Astrocyte (in vitro differentiated cells and primary cell): Measurements from ENCODE around the gene CAPZB. TPM values are rescaled to one million over a fixed set of nuclear protein-coding genes. Genes with fewer than 3 reads are reported as not detected.
A peak's percentile ranks its signal among the peaks of the same experiment; 100 is the strongest.

Source experiments
- DNase-seq: peaks from one replicate; pipeline ENCODE4 v3.0.0-alpha.2; 2010; ENCODE audit warnings: low read depth
- FAIRE-seq: peaks from 2 replicates; lab custom pipeline; 2011; peaks lifted over from hg19 to GRCh38; lab: Jason Lieb, UNC
- H2AFZ ChIP-seq: 2 replicates; pipeline ENCODE4 v1.6.0; 2012; ENCODE audit warnings: low read depth, low read length, inconsistent platforms
- H3K27ac ChIP-seq: 2 replicates; pipeline ENCODE4 v1.5.1; 2011; ENCODE audit warnings: low read depth, low read length, inconsistent platforms
- H3K27me3 ChIP-seq: 2 replicates; pipeline ENCODE4 v1.6.0; 2011; ENCODE audit warnings: low read length, inconsistent platforms; ENCODE audit not compliant: insufficient read depth
- H3K36me3 ChIP-seq: 2 replicates; pipeline ENCODE4 v1.5.1; 2011; ENCODE audit warnings: low read length, inconsistent platforms; ENCODE audit not compliant: insufficient read depth
- H3K4me1 ChIP-seq: 2 replicates; pipeline ENCODE4 v1.5.1; 2011; ENCODE audit warnings: low read length, inconsistent platforms; ENCODE audit not compliant: insufficient read depth
- H3K4me2 ChIP-seq: 2 replicates; pipeline ENCODE4 v1.6.0; 2012; ENCODE audit warnings: low read length, inconsistent platforms
- H3K4me3 ChIP-seq: 2 replicates; pipeline ENCODE4 v1.5.1; 2011; ENCODE audit warnings: low read depth, mild to moderate bottlenecking, low read length, inconsistent platforms; ENCODE audit not compliant: insufficient read depth
- H3K79me2 ChIP-seq: 2 replicates; pipeline ENCODE4 v1.6.0; 2012; ENCODE audit warnings: mild to moderate bottlenecking, low read length, inconsistent platforms; ENCODE audit not compliant: insufficient read depth
- H3K9ac ChIP-seq: 2 replicates; pipeline ENCODE4 v1.6.0; 2012; ENCODE audit warnings: mild to moderate bottlenecking, low read length, inconsistent platforms
- H3K9me3 ChIP-seq: 2 replicates; pipeline ENCODE4 v1.5.1; 2012; ENCODE audit warnings: low read depth, mild to moderate bottlenecking, low read length, inconsistent platforms; ENCODE audit not compliant: insufficient read depth
- H4K20me1 ChIP-seq: 2 replicates; pipeline ENCODE4 v1.6.0; 2012; ENCODE audit warnings: low read length, inconsistent platforms; ENCODE audit not compliant: insufficient read depth
- H3K27ac Mint-ChIP-seq: one replicate; pipeline ENCODE4 v1.8.0; 2021; ENCODE audit warnings: mild to moderate bottlenecking, mixed read lengths; ENCODE audit not compliant: unreplicated experiment
- H3K27me3 Mint-ChIP-seq: one replicate; pipeline ENCODE4 v1.8.0; 2021; ENCODE audit warnings: low read depth, mixed read lengths; ENCODE audit not compliant: unreplicated experiment
- H3K36me3 Mint-ChIP-seq: one replicate; pipeline ENCODE4 v1.8.0; 2021; ENCODE audit warnings: low read depth, mixed read lengths; ENCODE audit not compliant: unreplicated experiment
- H3K4me1 Mint-ChIP-seq: one replicate; pipeline ENCODE4 v1.8.0; 2021; ENCODE audit warnings: low read depth, mixed read lengths; ENCODE audit not compliant: unreplicated experiment
- H3K4me3 Mint-ChIP-seq: one replicate; pipeline ENCODE4 v1.8.0; 2021; ENCODE audit warnings: mild to moderate bottlenecking, moderate library complexity, mixed read lengths; ENCODE audit not compliant: unreplicated experiment
- H3K9me3 Mint-ChIP-seq: one replicate; pipeline ENCODE4 v1.8.0; 2021; ENCODE audit warnings: mild to moderate bottlenecking, mixed read lengths; ENCODE audit not compliant: unreplicated experiment
- EZH2 ChIP-seq: IDR thresholded peaks from 2 replicates; pipeline ENCODE4 v1.6.1; 2012; ENCODE audit warnings: mild to moderate bottlenecking, low read length, inconsistent platforms; ENCODE audit not compliant: insufficient read depth
- total RNA-seq: library from RNA; stranded (reverse); gene quantifications from 2 replicates; pipeline ENCODE4 v1.2.1, GENCODE V29; 2021
- TF ChIP-seq, protein P1 (sequence below): IDR thresholded peaks from 2 replicates; pipeline ENCODE4 v1.5.1; 2011; ENCODE audit warnings: low read depth, mild to moderate bottlenecking, inconsistent platforms, low read length, moderate library complexity; ENCODE audit not compliant: insufficient read depth

Gene CAPZB
- total RNA-seq, 1 donor from 2014 or later, result 458 TPM

DNA sequence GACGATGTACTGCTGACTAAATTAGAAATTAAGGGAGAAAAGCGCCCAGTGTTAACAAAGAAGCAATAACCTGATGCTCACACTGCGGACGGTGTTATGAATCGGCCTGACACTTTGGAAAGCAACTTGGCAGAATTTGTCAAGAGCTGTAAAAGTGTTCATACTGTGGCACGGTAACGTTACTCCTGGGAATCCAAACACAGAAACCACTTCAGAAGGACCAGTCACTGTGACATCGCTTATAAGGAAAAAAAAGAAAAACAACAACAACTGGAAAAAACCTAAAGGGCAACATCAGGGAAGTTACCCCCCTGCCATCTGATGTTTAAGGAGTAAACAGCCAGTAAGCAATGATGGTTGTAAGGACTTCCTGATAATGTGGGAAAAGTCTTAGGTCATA lies 27.7 kb downstream of the CAPZB start:
- DNase-seq (no peak), FAIRE-seq (no peak)
- Histone ChIP-seq H3K27ac (peak overlapping the region; percentile 22), H3K4me1 (peaks cover 44% of the 10 kb centered on the region), H3K9me3 (no peaks in the 10 kb centered on the region), H3K79me2 (peaks cover 97% of the 10 kb centered on the region), H3K36me3 (peaks cover 4% of the 10 kb centered on the region), H3K9ac (peak overlapping the region; percentile 14), H3K4me2 (peak overlapping the region; percentile 65), H3K4me3 (no peak overlapping the region), H4K20me1 (peaks cover 95% of the 10 kb centered on the region), H3K27me3 (no peaks in the 10 kb centered on the region), H2AFZ (no peak overlapping the region)
- Mint-ChIP-seq H3K27me3 (no peaks in the 10 kb centered on the region), H3K36me3 (no peaks in the 10 kb centered on the region), H3K4me3 (peak overlapping the region; percentile 25), H3K4me1 (peaks cover 58% of the 10 kb centered on the region), H3K9me3 (no peaks in the 10 kb centered on the region), H3K27ac (peak overlapping the region; percentile 79)
- TF ChIP-seq, protein P1, sequence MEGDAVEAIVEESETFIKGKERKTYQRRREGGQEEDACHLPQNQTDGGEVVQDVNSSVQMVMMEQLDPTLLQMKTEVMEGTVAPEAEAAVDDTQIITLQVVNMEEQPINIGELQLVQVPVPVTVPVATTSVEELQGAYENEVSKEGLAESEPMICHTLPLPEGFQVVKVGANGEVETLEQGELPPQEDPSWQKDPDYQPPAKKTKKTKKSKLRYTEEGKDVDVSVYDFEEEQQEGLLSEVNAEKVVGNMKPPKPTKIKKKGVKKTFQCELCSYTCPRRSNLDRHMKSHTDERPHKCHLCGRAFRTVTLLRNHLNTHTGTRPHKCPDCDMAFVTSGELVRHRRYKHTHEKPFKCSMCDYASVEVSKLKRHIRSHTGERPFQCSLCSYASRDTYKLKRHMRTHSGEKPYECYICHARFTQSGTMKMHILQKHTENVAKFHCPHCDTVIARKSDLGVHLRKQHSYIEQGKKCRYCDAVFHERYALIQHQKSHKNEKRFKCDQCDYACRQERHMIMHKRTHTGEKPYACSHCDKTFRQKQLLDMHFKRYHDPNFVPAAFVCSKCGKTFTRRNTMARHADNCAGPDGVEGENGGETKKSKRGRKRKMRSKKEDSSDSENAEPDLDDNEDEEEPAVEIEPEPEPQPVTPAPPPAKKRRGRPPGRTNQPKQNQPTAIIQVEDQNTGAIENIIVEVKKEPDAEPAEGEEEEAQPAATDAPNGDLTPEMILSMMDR, result no peak
- no peak for TF ChIP-seq EZH2

DNA sequence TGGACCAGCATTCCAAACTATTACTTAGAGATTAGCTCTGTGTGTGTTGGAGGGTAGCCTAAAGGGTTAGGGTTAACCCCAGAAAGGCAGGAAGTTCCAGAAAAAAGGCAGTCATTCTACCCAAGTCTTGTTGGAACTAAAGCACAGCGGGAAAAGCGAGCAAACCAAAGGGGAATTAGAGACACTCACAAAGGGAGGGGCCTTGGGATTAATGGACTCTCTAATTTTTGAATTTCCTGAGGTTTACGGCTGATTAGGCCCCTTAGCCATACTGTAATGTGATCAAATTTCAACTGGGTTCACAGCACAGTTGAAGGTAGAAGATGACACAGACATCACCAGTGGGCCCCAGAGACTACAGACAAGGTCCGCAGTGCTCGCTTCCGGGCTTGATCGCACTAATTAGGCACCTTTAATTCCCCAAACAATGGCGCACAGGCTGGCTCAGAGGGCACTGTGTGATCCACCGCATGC lies 28.3 kb downstream of the CAPZB start:
- FAIRE-seq (no peak), DNase-seq (peak; percentile 72)
- Histone ChIP-seq H3K4me2 (peak overlapping the region; percentile 65), H3K27ac (peak overlapping the region; percentile 22), H3K9me3 (no peaks in the 10 kb centered on the region), H3K79me2 (peaks cover 98% of the 10 kb centered on the region), H3K4me3 (no peak overlapping the region), H2AFZ (no peak overlapping the region), H3K27me3 (no peaks in the 10 kb centered on the region), H3K36me3 (peaks cover 4% of the 10 kb centered on the region), H3K4me1 (peaks cover 50% of the 10 kb centered on the region), H3K9ac (peak overlapping the region; percentile 14), H4K20me1 (peaks cover 96% of the 10 kb centered on the region)
- no peaks in the 10 kb centered on the region for H3K36me3 Mint-ChIP-seq
- H3K9me3 Mint-ChIP-seq, result no peaks in the 10 kb centered on the region
- H3K27ac Mint-ChIP-seq, result peak overlapping the region; percentile 79
- H3K27me3 Mint-ChIP-seq, result no peaks in the 10 kb centered on the region
- peaks cover 64% of the 10 kb centered on the region for H3K4me1 Mint-ChIP-seq
- peak overlapping the region; percentile 11 for H3K4me3 Mint-ChIP-seq
- no peak for TF ChIP-seq EZH2
- TF ChIP-seq, protein P1, result no peak

DNA sequence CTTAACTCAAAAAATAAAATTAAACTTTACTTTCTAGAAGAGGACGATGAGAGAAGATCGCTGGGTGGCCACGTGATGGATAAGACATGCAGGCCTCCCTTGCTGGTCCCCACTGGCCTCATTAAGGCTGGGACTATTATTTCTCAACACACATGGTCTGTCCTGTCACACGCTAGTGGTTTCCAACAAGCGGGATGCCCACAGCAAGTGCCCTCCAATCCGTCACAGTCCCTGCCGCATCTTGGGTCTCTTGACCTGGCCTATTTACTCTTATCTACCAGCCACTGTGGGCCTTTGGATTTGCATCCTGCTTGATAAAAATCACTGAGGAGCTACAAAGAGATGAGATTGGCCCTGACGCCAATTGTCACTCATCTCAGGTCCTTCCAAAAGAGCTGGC lies 30.0 kb downstream of the CAPZB start:
- peaks cover 4% of the 10 kb centered on the region for H3K36me3 ChIP-seq
- peaks cover 61% of the 10 kb centered on the region for H3K4me1 ChIP-seq
- H3K4me1 Mint-ChIP-seq, result peaks cover 69% of the 10 kb centered on the region
- no peaks in the 10 kb centered on the region for H3K27me3 ChIP-seq
- H3K27ac ChIP-seq, result no peak overlapping the region
- DNase-seq, result no peak
- no peaks in the 10 kb centered on the region for H3K9me3 Mint-ChIP-seq
- H3K9ac ChIP-seq, result no peak overlapping the region
- H3K36me3 Mint-ChIP-seq, result no peaks in the 10 kb centered on the region
- H3K79me2 ChIP-seq, result peaks cover 91% of the 10 kb centered on the region
- peaks cover 94% of the 10 kb centered on the region for H4K20me1 ChIP-seq
- H3K27me3 Mint-ChIP-seq, result no peaks in the 10 kb centered on the region
- no peak for TF ChIP-seq EZH2
- TF ChIP-seq, protein P1, result no peak
- no peak overlapping the region for H2AFZ ChIP-seq
- no peak overlapping the region for H3K4me3 ChIP-seq
- no peak overlapping the region for H3K4me2 ChIP-seq
- no peak overlapping the region for H3K4me3 Mint-ChIP-seq
- H3K27ac Mint-ChIP-seq, result peak overlapping the region; percentile 73
- no peak for FAIRE-seq
- H3K9me3 ChIP-seq, result no peaks in the 10 kb centered on the region
